Glomerular visceral epithelial cell (primary cell): Measurements from ENCODE around the gene ELOVL6.
"Not testable (repeated sequence)": the region's sequence is repeated elsewhere in the genome, so short reads cannot be mapped to it uniquely, and the experiment has no call there.

Experiments
- DNase-seq: peaks from one replicate; pipeline ENCODE4 v3.0.0-alpha.2; 2016; ENCODE audit errors: extremely low spot score

The ELOVL6 gene, protein sequence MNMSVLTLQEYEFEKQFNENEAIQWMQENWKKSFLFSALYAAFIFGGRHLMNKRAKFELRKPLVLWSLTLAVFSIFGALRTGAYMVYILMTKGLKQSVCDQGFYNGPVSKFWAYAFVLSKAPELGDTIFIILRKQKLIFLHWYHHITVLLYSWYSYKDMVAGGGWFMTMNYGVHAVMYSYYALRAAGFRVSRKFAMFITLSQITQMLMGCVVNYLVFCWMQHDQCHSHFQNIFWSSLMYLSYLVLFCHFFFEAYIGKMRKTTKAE

GRCh38 chr4:110198435-110199416, at the start of gene ELOVL6:
Gene ELOVL6 (minus strand): TSS chr4:110198615. CDS start chr4:110198335, 280 bp downstream.
- peak; percentile 73 for DNase-seq

DNA sequence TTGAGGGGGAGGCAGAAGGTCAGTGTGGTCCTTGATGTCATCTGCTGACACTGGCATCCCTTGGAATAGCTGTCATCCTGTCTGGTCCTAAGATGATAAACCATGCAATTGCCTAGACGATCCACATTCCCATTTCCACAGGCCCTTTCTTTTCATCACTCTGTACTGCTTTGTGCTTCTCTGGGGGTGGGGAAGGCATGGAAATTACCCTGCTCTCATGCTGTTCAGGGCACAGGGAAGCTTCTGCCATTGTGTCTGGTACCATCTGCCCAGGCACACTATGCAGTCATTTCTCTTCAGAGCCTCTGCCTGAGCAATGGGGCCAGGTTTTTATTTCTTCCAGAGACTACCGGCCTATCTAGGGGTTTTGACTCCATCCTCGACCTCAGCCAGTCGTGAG, 49.7 kb upstream of the ELOVL6 start:
- no peak for DNase-seq

DNA sequence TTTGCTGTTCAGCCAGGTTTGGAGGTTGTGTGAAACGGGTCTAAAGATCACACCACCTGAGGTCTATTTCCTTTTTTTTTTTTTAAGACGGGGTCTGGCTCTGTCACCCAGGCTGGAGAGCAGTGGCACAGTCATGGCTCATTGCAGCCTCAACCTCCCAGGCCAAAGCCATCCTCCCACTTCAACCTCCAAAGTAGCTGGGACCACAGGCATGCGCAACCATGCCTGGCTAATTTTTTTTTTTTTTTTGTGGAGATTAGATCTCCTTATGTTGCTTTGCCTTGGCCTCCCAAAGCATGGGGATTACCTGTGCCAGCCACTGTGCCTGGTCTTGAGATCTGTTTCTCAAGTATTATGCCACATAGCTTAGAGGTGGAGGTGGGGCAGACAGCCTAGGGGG, 49.2 kb upstream of the ELOVL6 start:
- no peak for DNase-seq

GRCh38 chr4:110245577-110245976, 47.2 kb upstream of the ELOVL6 start:
- no peak for DNase-seq

GRCh38 chr4:110236324-110236723, 37.9 kb upstream of the ELOVL6 start:
- no peak for DNase-seq

DNA sequence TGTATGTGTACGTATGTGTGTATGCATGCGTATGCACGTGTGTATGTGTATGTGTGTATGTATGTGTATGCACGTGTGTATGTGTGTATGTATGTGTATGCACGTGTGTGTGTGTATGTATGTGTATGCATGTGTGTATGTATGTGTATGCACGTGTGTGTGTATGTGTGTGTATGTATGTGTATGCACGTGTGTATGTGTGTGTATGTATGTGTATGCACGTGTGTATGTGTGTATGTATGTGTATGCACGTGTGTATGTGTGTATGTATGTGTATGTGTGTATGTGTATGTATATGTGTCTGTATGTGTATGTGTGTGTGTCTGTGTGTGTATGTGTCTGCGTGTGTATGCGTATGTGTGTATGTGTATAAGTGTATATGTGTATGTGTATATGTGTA, 35.2 kb upstream of the ELOVL6 start:
- not testable (repeated sequence) for DNase-seq

- DNase-seq = peak; percentile 27
Measured at GRCh38 chr4:110231869-110232268, 33.5 kb upstream of the ELOVL6 start.

DNA sequence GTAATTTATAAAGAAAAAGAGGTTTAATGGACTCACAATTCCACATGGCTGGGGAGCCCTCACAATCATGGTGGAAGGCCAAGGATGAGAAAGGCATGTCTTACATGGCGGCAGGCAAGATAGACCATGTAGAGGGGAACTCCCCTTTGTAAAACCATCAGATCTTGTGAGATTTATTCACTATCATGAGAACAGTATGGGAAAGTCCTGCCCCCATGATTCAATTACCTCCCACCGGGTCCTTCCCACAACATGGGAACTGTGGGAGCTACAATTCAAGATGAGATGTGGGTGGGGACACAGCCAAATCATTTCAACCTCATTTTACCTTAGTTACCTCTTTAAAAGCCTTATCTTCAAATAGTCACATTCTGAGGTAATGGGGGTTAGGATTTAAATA, 30.9 kb upstream of the ELOVL6 start:
- DNase-seq = no peak

GRCh38 chr4:110224812-110225211, 26.4 kb upstream of the ELOVL6 start:
- DNase-seq = no peak

- no peak for DNase-seq
Measured at GRCh38 chr4:110224142-110224541, 25.7 kb upstream of the ELOVL6 start.

GRCh38 chr4:110218935-110219334, 20.5 kb upstream of the ELOVL6 start:
- DNase-seq = not testable (repeated sequence)

GRCh38 chr4:110217181-110217580, 18.8 kb upstream of the ELOVL6 start:
- DNase-seq = not testable (repeated sequence)

- no peak for DNase-seq
Measured at GRCh38 chr4:110216129-110216528, 17.7 kb upstream of the ELOVL6 start.

GRCh38 chr4:110211770-110212061, 13.3 kb upstream of the ELOVL6 start:
- DNase-seq = no peak

GRCh38 chr4:110211007-110211769, 12.8 kb upstream of the ELOVL6 start:
- DNase-seq = peak; percentile 40

GRCh38 chr4:110208419-110208818, 10.0 kb upstream of the ELOVL6 start:
- no peak for DNase-seq

GRCh38 chr4:110207233-110207632, 8.8 kb upstream of the ELOVL6 start:
- DNase-seq = no peak

DNA sequence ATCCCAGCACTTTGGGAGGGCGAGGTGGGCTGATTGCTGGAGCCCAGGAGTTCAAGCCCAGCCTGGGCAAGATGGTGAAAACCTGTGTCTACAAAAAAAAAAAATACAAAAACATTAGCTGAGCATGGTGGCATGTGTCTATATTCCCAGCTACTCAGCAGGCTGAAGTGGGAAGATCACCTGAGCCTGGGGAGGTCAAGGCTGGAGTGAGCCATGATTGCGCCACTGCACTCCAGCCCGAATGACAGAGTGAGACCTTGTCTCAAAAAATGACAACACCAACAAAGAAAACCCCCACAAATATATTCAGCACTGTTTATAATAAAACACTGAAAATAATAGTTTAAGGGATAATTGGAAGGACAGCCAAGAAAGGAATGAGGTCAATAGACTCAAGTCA, 3.6 kb upstream of the ELOVL6 start:
- no peak for DNase-seq

DNA sequence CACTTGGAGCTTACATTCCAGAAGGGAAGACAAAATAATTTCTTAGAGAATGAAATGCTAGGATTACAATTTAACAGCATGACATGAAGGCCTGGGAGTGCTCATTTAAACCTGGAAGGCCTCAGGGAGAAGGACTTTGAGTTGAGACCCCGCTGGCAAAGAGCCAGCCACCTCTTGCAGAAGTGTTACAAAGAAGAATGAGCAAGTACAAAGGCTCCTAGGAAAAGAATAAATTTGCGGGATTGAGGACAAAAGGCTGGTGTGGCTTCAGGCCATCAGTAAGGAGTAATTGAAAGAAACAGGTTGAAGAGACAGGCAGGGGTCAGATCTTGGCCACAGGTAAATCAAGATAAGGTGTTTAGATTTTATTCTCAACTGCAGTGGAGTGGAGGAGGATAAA, 3.1 kb upstream of the ELOVL6 start:
- no peak for DNase-seq

- DNase-seq = no peak
Measured at GRCh38 chr4:110200689-110201088, 2.3 kb upstream of the ELOVL6 start.

GRCh38 chr4:110198049-110198434, 373 bp downstream of the ELOVL6 start:
- DNase-seq = no peak

- peak; percentile 41 for DNase-seq
Measured at GRCh38 chr4:110197529-110198042, 829 bp downstream of the ELOVL6 start.
